Osteocyte (in vitro differentiated cells): Measurements from ENCODE around the gene MYO1G. TPM values are rescaled to one million over a fixed set of nuclear protein-coding genes. Genes with fewer than 3 reads are reported as not detected.

Experiments used
- DNase-seq: peaks from one replicate; pipeline ENCODE4 v3.0.0; 2021; ENCODE audit warnings: mixed read lengths; ENCODE audit not compliant: unreplicated experiment; ENCODE audit errors: extremely low spot score
- H3K27ac Mint-ChIP-seq: one replicate; pipeline ENCODE4 v1.8.0; 2021; ENCODE audit warnings: mild to moderate bottlenecking, mixed read lengths; ENCODE audit not compliant: unreplicated experiment
- H3K27me3 Mint-ChIP-seq: one replicate; pipeline ENCODE4 v1.8.0; 2021; ENCODE audit warnings: mixed read lengths; ENCODE audit not compliant: unreplicated experiment
- H3K36me3 Mint-ChIP-seq: one replicate; pipeline ENCODE4 v1.8.0; 2021; ENCODE audit warnings: mixed read lengths; ENCODE audit not compliant: unreplicated experiment
- H3K4me1 Mint-ChIP-seq: one replicate; pipeline ENCODE4 v1.8.0; 2021; ENCODE audit warnings: mixed read lengths; ENCODE audit not compliant: unreplicated experiment
- H3K4me3 Mint-ChIP-seq: one replicate; pipeline ENCODE4 v1.8.0; 2021; ENCODE audit warnings: mild to moderate bottlenecking, moderate library complexity, mixed read lengths; ENCODE audit not compliant: unreplicated experiment
- H3K9me3 Mint-ChIP-seq: one replicate; pipeline ENCODE4 v1.8.0; 2021; ENCODE audit warnings: mixed read lengths; ENCODE audit not compliant: unreplicated experiment
- total RNA-seq: library from RNA; stranded (reverse); gene quantifications from 2 replicates; pipeline ENCODE4 v1.2.1, GENCODE V29; 2021
- TF ChIP-seq, protein P1 (sequence below): fragments of 200-600 bp; sonication (generic); IDR thresholded peaks from 2 replicates; pipeline ENCODE4 v1.5.0; 2021; ENCODE audit warnings: antibody characterized with exemption, mild to moderate bottlenecking, moderate library complexity

Gene MYO1G
- total RNA-seq, 1 donor from 2014 or later: 0.05 TPM

DNA sequence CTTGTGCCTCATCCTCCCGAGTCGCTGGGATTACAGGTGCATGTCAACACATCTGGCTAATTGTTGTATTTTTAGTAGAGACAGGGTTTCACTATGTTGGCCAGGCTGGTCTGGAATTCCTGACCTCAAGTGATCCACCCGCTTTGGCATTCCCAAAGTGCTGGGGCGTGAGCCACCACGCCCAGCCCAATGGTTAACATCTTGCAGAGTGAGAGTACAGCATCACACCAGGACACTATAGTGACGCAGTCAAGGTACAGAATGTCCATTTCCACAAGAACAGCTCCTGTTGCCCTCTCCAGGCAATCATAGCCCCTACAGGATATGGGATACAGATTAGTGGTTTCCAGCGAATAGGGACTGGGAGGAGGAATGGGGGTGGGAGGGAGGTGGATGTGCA, 34.0 kb downstream of the MYO1G start:
- Mint-ChIP-seq H3K27ac (no peak overlapping the region), H3K27me3 (peaks cover 61% of the 10 kb centered on the region), H3K9me3 (no peaks in the 10 kb centered on the region)

DNA sequence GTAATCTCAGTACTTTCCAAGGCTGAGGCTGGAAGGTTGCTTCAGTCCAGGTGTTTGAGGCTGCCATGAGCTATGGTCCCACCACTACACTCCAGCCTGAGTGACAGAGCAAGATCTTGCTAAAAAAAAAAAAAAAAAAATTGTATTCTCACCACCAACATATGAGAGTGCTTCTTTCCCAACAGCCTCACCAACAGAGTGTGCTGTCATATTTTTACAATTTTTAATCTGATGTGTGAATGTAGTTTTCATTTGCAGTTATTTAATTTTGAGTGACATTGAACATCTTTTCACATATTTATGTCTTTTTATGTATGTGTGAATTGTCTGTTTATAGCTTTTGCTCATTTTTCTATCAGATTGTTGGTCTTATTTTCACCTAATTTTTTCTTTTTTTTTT, 35.2 kb downstream of the MYO1G start:
- Mint-ChIP-seq H3K36me3 (no peaks in the 10 kb centered on the region), H3K4me1 (no peaks in the 10 kb centered on the region)

More for the DNA sequence above, 34.0 kb downstream of the MYO1G start:
- TF ChIP-seq, protein P1, sequence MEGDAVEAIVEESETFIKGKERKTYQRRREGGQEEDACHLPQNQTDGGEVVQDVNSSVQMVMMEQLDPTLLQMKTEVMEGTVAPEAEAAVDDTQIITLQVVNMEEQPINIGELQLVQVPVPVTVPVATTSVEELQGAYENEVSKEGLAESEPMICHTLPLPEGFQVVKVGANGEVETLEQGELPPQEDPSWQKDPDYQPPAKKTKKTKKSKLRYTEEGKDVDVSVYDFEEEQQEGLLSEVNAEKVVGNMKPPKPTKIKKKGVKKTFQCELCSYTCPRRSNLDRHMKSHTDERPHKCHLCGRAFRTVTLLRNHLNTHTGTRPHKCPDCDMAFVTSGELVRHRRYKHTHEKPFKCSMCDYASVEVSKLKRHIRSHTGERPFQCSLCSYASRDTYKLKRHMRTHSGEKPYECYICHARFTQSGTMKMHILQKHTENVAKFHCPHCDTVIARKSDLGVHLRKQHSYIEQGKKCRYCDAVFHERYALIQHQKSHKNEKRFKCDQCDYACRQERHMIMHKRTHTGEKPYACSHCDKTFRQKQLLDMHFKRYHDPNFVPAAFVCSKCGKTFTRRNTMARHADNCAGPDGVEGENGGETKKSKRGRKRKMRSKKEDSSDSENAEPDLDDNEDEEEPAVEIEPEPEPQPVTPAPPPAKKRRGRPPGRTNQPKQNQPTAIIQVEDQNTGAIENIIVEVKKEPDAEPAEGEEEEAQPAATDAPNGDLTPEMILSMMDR: no peak
- H3K36me3 Mint-ChIP-seq: no peaks in the 10 kb centered on the region
- H3K4me1 Mint-ChIP-seq: no peaks in the 10 kb centered on the region
- peak; percentile 27 for DNase-seq
- no peak overlapping the region for H3K4me3 Mint-ChIP-seq

DNA sequence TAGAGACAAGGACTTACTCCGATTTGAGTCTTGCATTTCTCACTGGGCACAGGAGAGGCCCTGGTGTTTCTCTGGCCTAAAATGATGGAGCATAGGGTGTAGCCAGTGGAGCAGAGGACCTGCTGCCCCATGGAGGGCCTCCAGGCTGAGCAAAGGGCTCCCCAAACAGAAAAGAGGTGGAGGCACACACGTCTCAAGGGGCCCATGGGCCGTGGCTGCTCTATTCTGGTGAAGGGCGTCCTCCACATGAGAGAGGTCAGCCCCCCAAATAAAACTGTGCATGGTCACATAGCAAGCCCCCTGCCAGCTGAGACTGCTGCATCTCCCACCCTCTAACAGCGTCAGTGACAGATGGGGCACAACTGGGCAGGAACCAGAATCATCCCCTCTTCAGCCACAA, 41.4 kb downstream of the MYO1G start:
- TF ChIP-seq, protein P1: no peak
- Mint-ChIP-seq H3K27me3 (peaks cover 58% of the 10 kb centered on the region), H3K9me3 (no peaks in the 10 kb centered on the region), H3K27ac (no peak overlapping the region), H3K36me3 (no peaks in the 10 kb centered on the region), H3K4me1 (no peaks in the 10 kb centered on the region), H3K4me3 (no peak overlapping the region)
- no peak for DNase-seq

More for the DNA sequence above, 35.2 kb downstream of the MYO1G start:
- TF ChIP-seq, protein P1: no peak
- Mint-ChIP-seq H3K9me3 (no peaks in the 10 kb centered on the region), H3K4me3 (no peak overlapping the region), H3K27ac (no peak overlapping the region), H3K27me3 (peaks cover 58% of the 10 kb centered on the region)
- DNase-seq: no peak

DNA sequence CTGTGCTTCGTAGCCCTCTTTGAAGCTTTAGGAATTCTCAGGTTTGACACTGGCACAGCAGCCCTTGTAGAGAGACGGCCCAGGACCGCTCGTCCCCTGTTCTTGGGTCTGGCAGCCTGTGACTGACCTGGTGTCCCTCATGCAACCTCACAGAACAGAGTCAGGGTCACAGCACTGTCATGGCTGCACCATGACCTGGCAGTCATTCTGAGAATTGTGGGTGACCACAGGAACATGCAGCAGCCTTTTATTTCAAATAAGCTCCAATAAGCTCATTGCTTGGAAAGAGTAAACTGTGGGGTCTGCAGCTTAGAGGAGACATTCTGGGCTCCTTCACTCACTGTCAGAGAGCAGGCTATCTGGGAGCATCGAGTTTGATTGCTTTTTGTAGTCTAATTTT, 42.5 kb downstream of the MYO1G start:
- H3K27ac Mint-ChIP-seq: no peak overlapping the region
- no peaks in the 10 kb centered on the region for H3K4me1 Mint-ChIP-seq
- no peaks in the 10 kb centered on the region for H3K36me3 Mint-ChIP-seq
- no peak for DNase-seq
- H3K9me3 Mint-ChIP-seq: no peaks in the 10 kb centered on the region
- TF ChIP-seq, protein P1: no peak
- H3K4me3 Mint-ChIP-seq: no peak overlapping the region
- peaks cover 55% of the 10 kb centered on the region for H3K27me3 Mint-ChIP-seq

DNA sequence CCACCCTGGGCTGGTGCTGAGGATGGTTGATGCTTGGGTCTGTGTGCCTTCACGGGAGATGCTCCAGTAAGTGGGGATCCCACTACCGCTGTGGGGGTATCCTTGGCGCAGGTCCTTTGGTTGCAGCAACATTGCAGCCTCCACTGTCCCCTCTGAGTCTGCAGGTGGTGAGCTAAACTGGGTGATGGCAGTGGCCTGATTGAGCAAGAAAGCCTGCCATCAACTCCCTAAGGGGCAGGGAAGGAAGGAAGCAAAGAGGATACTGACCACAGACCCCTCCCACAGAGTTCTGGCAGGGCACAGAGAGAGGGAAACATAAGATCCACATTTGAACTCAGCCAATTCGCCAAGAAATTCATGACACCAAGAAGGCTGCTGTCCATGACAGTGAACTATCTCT, 43.2 kb downstream of the MYO1G start:
- Mint-ChIP-seq H3K27ac (no peak overlapping the region), H3K9me3 (no peaks in the 10 kb centered on the region), H3K4me3 (no peak overlapping the region), H3K27me3 (peaks cover 50% of the 10 kb centered on the region), H3K4me1 (no peaks in the 10 kb centered on the region), H3K36me3 (no peaks in the 10 kb centered on the region)
- TF ChIP-seq, protein P1: no peak
- no peak for DNase-seq
